ELR (cell line): Measurements from ENCODE around the gene ENPP1.

Experiments used
- DNase-seq: peaks from one replicate; pipeline ENCODE4 v3.0.0-alpha.2; 2015; ENCODE audit warnings: low read depth

ENPP1 gene

DNA sequence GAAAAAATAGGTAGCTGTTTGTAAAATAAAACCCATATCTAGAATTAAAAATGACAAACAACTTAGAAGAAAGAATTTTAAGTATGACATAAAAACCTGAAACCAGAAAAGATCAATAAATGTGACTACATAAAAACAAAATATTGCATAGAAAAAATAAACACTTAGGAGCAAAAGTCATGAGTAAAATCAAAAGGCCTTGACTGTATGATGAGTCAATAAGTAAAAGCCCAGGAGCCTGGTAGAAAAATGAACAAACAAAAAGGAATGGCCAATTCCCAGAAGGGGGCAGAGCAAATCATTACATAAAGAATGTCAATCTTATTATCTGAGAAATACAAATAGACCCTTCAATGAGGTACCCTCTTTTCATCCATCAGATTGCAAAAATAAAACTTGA is 20.7 kb upstream of the ENPP1 start:
- DNase-seq, result peak; percentile 80

DNA sequence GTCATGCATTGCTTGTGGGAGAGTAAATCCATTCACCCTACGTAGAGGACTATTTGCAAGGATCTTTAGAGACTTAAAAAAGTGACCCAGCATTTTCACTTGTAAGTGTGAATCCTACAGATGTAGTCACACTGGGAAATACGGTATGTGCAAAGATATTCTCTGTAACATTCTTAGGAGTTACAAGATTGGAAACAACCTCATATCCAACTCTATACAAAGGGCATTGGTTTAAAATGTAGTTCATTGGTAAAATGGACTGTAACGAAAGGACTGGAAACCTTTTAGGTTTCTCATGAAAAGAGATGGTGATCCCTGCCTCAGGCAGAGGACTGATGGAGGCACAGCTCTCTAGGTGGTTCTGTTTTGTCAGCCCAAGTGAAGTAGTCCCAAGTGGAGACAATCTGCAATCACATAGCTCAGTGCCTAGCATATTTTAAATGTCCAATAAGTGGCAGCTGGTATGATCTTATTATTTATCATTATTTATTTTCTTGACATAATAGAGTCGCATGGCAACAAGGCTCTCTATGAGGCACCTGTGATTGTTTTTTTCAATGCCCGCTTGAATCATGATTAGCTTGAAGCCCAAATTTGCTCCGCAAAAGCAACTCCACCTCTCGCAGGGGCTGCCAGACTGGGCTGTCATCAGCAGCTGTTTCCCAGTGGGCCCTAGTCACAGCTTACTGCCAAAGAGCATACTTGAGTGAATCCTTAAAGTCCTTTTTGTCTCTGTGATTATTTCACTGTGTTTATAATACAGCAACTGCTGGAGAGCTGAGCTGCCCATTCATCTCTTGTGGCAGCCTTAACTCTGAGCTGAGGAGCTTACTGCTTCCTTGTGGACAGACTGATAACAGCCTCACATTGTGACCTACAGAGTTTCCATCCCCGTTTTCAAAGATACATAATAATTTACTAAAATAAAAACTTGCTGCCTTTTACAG is 19.8 kb upstream of the ENPP1 start:
- DNase-seq, result peak; percentile 64

DNA sequence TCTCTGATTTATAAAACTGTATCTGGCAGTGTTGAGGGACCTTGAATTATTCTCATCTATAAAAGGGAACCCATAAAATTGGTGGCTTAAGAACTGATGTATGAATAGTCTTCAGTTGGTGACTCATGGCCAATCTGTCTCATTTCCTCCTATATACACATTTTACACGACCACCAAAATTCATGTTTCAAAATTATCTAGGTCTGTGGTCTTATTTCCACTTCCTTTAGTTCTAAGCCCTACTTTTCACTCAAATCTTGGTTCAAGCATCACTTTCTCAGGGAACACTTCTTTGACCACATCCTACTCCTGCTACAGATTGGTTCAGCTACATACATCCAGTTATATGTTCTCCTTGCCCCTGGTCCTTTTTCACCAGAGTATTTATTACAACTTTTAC is 18.6 kb upstream of the ENPP1 start:
- peak; percentile 81 for DNase-seq

DNA sequence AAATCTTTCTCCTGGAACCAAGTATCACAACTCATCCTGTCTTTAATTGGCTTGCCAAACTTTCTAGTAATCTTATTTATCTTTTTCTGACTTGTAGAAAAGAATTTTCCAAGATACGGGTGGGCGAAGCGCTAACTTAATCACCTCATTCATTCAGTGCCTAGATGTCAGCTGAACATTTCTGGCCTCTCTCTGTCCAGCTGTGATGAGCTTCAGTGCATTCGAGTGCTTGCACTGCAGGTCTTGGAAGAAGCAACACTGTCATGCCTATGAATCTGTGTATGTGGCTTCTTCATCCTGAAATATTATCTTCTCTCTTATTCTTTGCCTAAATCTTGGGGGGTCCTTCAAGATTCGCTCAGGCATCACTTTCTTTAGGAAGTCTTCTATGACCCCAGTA is 16.3 kb upstream of the ENPP1 start:
- DNase-seq, result no peak

DNA sequence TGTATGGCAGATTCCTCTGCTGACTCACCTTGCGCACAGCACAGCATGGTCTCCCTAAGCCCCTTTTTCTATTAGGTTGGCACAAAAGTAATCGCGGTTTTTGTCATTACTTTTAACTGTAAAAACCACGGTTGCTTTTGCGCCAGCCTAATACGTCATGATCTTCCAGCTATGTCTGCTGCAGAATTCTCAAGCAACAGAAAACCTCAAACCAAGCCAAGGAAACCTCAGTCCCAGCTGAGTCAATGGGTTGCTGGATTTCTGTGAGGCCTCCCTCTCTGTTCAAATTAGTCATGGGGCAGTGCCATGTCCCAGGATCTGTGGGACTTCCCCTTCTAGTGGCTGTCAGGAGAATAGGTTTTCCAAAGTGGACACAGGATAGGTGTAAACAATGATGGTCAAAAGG is 15.7 kb upstream of the ENPP1 start:
- peak; percentile 79 for DNase-seq

DNA sequence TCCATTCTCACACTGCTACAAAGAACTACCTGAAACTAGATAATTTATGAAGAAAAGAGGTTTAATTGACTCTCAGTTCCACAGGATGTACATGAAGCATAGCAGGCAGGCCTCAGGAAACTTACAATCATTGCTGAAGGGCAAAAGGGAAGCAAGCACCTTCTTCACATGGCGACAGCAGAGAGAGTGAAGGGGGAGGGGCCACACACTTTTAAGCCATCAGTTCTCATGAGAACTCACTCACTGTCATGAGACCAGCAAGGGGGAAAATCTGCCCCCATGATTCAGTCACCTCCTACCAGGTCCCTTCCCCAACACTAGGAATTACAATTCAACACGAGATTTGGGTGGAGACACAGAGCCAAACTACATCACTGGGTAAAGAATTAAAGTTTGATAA is 12.5 kb upstream of the ENPP1 start:
- no peak for DNase-seq

DNA sequence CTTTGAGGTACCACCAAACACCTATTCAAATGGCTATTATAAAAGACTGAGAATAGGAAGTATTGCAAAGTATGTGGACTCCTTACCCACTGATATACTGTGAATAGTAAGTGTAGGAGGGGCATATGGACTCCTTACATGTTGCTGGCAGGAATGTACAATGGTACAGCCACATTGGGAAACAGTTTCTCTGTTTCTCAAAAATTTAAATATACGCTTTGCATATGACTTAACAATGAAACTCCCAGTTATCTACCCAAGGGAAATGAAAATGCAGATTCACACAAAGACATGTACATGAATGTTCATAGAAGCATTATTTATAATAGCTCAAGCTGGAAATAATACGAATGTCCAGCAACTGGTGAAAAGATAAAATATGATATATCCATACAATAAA is 5.5 kb upstream of the ENPP1 start:
- DNase-seq, result no peak

DNA sequence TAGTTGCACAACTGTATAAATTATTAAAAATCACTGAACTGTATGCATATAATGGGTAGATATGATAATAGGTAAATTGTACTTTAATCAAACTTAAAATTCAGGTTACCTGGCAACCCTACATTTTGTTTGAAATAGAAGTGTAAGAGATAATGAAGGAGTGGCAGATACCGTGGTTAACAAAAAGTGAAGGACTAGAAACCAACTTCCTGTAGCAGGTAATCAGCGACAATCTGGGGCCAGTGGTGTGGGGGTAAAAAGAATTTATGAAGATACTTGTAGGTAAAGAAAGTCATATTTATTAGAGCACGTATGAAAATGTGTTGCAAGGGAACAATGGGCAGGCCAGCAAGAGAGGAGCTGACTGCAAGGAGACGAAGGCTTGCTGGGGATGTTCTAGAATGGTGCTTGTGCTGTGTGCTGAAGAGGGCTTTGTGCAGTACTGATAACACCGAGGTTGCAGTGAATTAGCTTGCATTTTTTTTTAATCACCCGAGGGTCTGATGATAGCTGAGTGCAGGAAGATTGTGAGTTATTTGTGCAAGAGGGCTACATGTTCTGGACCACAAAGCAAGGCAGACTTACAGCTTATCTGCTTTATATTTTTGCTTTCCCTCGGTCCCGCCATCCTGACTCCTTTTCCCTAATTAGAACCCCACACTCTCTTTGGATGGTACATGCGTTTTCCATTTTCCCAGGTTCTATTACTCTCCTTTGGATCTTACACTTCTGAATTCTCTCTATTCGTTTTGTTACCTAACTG is 4.6 kb upstream of the ENPP1 start:
- no peak for DNase-seq

DNA sequence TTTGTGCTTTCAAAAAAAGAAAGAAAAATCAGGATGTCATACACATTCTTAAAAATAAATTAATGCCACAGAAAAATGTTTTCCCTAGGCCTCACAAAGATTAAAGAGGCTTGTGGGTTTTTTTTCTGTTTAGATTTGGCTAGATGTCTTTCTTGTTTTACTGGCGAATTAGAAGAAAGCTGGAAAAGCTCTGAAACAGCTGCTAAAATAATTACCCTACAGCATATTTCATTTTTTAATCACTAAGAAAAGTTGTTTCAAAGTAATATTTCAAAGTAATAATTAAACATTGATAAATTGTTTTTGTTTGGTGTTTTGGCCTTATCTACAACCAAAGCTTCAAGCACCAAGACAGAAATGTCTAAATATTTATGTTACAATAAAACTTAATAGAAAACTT is 3.7 kb upstream of the ENPP1 start:
- DNase-seq, result no peak

DNA sequence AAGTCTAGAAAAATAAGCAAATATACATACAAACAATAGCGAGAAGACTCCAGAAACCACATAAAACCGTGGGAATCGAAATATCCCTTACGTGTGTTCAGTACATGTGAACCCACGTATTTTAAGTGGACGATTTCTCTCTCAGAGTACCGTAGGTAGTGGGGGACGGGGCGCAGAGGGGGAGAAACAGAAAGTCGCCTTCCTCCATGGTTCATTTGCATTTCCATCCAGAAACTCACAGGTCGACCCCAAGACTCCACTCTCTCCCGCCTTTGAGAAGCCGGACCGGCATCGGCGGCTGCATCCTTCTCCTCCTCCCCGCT is 538 bp upstream of the ENPP1 start:
- DNase-seq, result no peak

DNA sequence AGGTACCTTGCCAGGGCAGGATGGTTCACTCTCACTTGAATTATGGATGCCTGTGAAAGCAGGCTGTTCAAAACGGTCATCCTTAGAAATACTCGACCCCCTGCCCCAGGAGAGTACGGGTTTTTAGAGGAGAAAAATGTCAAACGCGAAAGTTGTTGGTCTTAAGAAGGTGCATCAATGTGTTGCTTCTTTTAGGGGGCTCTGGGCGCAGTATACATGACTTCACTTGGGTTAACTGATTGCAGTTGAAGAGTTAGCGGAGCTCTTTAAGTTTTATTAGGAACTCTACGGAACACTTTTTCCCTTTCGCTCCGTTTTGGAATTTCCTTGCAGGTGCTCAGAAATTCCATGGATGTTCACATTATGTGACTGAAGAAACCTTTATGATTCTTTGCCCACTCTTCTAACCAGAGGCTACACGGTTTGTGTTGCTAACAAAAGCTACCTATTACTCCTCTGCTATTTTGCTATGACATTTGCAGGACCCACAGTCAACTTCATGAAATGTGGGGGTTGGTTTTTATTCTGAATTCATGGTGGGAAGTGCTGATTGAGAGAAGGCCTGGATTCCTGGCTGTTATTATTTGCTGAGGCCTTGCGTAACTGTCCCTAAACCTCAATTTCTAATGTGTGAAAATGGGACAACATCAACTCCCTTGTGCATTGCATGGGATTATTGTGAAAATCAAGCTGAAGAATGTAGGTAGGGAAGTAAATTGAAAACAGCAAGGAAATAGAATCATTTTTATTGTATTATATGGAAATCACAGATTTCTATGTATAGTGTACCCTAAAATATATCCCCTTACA is 845 bp downstream of the ENPP1 start:
- DNase-seq, result no peak

DNA sequence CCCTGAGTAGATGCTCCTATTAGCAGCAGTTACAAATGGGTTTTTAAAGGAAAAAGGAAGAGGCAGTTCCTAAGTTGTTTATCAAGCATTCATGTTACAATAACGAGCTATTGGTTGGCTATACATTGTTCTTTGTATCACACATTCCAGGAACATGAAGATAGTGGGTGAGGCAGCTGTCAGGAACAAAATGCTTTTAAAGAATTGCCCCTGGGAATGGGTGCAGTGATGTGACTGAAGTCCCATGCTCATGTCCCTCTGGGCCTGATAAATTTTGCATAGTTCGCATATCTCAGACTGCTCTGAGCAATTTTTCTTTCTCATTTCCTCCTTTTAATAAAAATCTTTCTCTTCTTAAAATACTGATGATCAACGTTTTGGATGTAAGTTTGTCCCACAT is 3.7 kb downstream of the ENPP1 start:
- no peak for DNase-seq

DNA sequence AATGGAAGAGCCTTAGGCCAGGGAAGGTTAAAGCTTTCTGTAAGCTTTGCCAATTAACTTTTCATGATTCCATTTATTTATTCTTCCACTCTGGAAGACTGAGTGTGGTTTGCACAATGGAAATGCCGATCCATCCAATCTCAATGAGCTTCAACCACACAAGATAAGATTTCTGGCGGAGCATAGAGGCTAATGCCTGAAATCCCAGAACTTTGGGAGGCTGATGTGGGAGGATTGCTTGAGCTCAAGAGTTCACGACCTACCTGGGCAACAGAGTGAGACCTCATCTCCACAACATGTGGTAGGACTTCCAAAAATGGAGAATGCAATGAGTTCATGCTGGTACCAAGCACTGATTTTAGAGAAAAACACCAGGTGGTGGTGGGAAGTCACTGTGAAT is 6.2 kb downstream of the ENPP1 start:
- DNase-seq, result no peak

DNA sequence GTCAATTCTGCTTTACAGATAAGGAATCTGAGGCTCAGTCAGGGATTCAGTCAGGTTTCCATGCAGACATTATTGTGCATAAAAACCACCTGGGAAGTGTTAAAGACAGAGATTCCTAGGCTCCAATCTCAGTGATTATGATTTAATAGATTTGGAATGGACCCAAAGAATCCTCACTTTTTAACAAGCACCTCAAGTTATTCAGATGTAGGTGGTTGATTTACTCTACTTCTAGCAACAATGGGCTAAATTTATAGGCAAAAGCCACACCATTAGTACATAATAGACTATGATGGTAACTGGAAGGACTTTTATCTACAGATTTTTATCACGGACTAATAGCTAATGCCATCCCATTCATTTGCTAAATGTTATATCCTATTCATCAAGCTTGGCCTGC is 9.0 kb downstream of the ENPP1 start:
- no peak for DNase-seq

DNA sequence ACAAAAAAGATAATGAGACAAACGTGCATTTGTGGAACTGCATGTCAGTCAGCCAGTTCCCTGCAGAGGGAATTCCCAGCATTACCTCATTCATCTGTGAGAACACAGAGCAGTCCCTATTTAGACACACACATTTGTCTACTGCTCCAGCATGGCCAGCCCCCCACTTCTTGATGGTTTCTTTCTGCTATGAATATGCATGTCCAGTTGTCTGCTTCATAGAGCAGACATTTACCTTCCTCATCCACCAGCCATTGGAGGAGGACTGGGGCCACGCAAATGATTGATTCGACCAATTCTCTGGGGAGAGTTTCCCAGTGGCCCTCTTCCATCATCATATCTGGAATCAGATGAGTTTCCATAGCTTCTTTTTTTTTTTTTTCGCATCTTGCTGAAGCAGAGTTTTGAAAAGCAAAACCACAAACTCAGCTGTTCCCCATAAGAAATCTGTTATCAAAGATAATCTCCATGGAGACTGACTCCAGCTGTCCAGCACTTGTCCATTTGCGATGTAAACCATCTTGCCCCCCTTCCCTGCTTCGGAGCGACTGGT is 11.8 kb downstream of the ENPP1 start:
- DNase-seq, result peak; percentile 13

DNA sequence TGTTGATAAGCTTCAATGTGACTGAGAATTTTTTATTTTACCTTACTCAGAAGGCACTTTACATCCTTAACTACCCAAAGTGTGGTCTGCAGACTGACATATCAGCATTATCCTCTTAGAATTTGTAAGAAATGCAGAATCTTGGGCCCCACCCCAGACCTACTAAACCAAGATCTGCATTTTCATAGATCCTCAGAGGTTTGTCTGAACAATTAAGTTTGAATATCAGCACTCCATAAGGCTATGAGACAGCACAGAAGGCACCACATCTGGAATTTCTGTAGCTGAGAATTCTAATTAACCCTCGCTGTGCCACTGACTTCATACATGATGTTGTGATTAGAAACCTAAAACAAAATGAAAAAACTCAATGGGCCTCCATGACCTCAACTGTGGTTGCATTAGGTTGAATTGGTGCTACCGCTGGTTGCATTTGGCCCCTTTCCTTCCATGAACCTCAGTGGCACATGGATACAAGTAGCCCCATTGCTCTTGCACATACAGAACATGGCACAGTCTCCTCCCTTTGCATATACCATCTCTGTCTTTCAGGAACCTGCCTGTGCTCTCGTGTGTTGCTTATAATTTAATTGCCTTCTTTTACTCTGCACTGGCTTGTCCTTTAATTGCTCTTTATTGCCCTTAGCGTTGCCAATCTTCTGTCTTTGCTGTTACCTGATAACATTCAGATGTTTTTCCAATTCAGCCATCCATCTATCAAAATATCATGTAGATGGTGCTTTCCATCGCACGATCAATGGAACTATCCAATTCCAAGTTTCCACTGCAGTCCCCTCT is 13.4 kb downstream of the ENPP1 start:
- no peak for DNase-seq

DNA sequence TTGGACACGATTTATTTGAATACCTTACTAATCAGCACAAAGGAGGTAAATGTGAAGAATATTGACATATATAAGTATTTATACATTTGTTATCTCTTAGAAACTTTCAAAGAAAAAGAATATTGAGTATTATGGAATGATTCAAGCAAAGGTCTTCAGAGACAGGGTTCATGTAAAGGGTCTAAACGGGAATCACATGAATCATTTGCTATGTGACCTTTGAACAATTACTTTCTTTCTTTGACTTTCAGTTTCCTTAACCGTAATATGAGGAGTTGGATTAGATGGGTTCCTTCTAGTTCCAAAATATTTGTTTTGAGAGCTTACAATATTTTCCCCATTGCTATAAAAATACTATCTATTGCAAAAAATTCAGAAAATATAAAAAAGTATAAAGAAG is 14.3 kb downstream of the ENPP1 start:
- no peak for DNase-seq

DNA sequence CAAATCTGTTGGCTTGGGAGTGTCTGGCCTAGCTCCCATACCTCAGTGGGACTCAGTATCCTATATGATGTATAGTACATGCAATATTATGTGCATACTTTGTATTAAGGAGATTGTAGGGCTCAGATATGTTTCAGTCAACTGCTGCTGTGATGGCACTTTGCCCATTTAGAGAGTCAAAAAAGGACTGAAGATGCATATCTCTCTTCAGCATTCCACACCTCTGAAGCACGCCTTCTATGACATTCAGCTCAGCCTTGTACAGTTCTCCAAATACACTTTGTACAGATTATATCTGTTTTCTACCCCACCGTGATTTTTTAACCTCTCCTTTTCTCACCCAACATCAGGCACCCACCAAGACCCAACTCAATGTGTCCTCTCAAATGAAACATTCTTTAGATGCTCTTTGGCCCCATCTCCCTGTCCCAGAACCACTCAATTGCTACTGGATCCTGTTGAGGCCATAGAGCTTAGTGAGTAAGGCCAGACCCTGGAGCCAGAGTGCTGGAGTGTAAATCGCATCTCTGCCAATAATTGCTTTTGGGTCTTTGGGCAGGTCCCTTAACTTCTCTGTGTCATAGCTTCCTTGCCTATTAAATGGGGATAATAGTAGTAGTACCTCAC is 15.6 kb downstream of the ENPP1 start:
- peak; percentile 36 for DNase-seq

DNA sequence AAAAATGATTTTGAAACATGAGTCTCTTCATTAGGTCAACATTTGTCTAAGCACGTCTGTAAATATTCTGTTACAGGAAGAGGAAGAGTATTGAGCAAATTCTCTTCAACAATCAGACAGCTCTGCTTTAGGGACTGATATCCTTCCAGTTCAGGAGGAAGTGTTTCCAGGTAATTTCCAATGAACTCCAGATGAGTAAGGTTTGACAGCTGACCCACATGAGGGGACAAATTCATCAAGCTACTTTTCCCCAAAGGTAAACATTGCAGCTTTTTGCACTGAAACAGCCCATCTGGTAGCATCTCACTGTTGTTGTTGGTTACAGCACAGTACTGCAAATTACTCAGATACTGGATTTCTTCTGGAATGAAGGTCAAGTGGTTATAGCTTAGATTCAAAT is 18.1 kb downstream of the ENPP1 start:
- no peak for DNase-seq

DNA sequence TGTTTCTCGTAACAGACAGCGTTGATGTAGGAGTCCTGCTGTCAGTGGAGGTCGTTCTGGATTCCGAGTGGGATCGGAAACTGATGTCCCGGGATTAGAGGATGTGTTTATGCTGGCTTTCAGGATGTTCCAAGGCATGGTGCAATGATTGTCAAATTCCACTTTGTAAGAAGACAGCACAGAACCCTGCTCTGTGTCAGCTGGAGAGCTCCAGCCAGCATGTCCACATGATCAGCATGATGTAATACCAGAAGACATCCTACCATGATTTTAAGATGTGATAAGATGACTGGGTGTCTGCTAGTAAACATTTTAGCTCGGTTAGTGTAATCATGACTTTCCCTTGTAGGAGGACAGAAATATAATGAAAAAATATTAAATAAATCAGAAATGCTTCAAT is 20.3 kb downstream of the ENPP1 start:
- DNase-seq, result peak; percentile 40

DNA sequence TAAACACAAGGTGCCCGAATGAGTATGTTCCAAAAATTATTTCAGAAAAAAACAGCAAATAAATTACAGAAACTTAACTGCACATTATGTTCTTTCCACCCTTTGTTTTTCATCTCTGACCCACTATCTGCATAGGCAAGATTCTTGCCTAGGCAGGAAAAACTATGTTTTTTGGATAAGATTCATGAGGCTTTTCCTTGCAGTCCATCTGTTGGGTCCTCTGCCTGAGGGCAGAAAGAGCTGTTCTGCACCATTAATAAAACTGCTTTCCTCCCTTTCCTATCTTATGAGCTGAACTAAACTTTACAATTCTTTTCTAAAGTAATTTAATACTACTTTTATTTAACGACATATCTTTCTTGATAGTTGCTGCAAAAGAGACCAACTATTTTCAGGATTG is 21.1 kb downstream of the ENPP1 start:
- DNase-seq, result no peak
